Coronary artery (tissue), 2 donors: ENCODE results near the gene LRP3.
A peak's percentile ranks its signal among the peaks of the same experiment; 100 is the strongest.
"Not testable (repeated sequence)": the region's sequence is repeated elsewhere in the genome, so short reads cannot be mapped to it uniquely, and the experiment has no call there.

Source experiments
- DNase-seq: peaks from one replicate; pipeline ENCODE4 v3.0.0-alpha.2; 2017; ENCODE audit warnings: low spot score
- H3K27ac ChIP-seq, 2 donors: fragments of 200-600 bp; sonication (generic); one replicate each; pipeline ENCODE4 v1.5.1; 2016 to 2019
- H3K4me3 ChIP-seq: fragments of 200-600 bp; sonication (generic); 2 replicates; pipeline ENCODE4 v1.5.1; 2016; ENCODE audit warnings: mild to moderate bottlenecking, moderate library complexity
- CTCF ChIP-seq: fragments of 200-600 bp; sonication (generic); IDR thresholded peaks from one replicate; pipeline ENCODE4 v1.5.1; 2019; ENCODE audit warnings: antibody characterized with exemption

LRP3 gene

DNA sequence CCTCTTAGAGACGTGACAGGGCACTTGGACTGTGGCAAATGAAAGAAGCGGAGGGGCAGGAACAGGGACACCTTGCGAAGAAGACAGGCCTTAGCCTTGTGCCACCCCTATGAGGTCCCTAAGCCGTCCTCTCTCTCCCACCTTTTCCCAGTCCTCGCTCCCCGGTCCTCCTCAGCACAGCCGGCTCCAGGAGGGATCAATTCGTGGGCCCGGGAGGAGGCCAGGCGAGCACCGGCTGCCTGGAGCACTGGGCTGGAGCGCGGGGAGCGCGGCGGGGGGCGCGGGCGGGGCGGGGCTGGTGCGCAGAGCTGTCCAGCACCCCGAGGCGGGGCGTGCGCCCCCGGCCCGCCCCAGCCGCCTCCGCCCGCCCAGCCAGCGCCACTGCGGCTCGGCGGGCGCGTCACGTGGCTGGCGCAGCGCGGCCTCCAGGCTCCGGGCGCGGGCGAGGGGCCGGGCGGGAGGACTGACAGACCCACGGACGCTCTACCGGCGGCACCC, at the start of gene LRP3:
Gene LRP3, plus strand, starts transcription at position 466 of the 498 bp plus-strand sequence. CDS start 456 bp downstream, outside the sequence.
- peak within 1 kb of the TSS in 1 of 2 donors; percentile 68 for H3K27ac ChIP-seq
- TF ChIP-seq CTCF: no peak
- DNase-seq: no peak
- H3K4me3 ChIP-seq: peak within 1 kb of the TSS; percentile 75

DNA sequence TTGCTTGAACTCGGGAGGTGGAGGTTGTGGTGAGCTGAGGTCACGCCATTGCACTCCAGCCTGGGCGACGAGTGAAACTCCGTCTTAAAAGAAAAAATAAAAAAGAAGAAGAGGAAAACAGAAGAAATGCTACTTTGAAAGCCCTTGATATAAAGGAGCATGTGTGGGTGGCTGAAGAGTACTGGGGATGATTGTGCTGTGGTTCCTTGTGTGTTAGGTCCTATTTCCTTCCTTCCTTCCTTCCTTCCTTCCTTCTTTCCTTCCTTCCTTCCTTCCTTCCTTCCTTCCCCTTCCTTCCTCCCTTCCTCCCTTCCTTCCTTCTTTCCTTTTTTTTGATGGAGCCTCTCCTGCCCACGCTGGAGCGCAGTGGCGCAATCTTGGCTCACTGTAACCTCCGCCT, 47.9 kb upstream of the LRP3 start:
- no peak for TF ChIP-seq CTCF
- no peak overlapping the region for H3K4me3 ChIP-seq
- DNase-seq: no peak
- H3K27ac ChIP-seq: no peak overlapping the region

DNA sequence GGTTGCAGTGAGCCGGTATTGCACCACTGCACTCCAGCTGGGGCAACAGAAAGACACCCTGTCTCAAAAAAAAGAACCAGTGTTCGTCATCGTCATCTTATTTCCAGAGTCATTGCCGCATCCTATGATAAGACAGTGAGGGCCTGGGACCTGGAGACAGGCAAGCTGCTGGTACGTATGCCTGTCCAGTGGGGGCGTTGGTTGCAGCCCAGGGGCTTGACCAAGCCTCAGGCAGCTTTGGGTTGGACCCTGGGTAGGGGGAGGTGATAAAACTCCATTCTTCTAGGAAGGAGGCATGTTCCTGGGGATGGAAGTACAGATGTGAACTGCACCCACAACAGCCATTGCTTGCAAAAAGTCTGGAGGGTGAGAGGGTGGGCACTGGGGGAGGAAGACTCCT, 46.6 kb upstream of the LRP3 start:
- no peak overlapping the region for H3K4me3 ChIP-seq
- no peak overlapping the region for H3K27ac ChIP-seq
- no peak for TF ChIP-seq CTCF
- DNase-seq: no peak

- Histone ChIP-seq H3K27ac (no peak overlapping the region), H3K4me3 (no peak overlapping the region)
- no peak for TF ChIP-seq CTCF
- no peak for DNase-seq
Measured at GRCh38 chr19:33150852-33151518, 43.1 kb upstream of the LRP3 start.

GRCh38 chr19:33152176-33152575, 42.0 kb upstream of the LRP3 start:
- Histone ChIP-seq H3K4me3 (no peak overlapping the region), H3K27ac (no peak overlapping the region)
- TF ChIP-seq CTCF: no peak
- no peak for DNase-seq

DNA sequence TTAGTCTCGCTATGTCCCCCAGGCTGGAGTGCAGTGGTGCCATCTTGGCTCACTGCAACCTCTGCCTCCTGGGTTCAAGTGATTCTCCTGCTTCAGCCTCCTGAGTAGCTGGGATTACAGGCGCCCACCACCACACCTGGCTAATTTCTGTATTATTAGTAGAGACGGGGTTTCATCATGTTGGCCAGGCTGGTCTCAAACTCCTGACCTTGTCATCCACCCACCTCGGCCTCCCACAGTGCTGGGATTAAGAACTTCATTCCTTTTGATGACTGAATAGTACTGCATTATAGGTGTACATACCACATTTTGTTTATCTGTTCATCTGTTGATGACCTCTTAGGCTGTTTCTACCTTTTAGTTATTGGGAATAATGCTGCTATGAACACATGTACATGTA, 41.5 kb upstream of the LRP3 start:
- H3K27ac ChIP-seq: not testable (repeated sequence)

DNA sequence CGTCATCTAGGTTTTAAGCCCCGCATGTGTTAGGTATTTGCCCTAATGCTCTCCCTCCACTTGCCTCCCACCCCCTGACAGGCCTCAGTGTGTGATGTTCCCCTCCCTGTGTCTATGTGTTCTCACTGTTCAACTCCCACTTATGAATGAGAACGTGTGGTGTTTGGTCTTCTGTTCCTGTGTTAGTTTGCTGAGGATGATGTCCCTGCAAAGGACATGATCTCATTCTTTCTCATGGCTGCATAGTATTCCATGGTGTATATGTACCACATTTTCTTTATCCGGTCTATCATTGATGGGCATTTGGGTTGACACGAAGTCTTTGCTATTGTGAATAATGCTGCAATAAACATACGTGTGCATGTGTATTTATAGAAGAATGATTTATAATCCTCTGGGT, 39.8 kb upstream of the LRP3 start:
- not testable (repeated sequence) for DNase-seq

More for the DNA sequence above, 41.5 kb upstream of the LRP3 start:
- DNase-seq, H3K4me3 ChIP-seq: not testable (repeated sequence)

DNA sequence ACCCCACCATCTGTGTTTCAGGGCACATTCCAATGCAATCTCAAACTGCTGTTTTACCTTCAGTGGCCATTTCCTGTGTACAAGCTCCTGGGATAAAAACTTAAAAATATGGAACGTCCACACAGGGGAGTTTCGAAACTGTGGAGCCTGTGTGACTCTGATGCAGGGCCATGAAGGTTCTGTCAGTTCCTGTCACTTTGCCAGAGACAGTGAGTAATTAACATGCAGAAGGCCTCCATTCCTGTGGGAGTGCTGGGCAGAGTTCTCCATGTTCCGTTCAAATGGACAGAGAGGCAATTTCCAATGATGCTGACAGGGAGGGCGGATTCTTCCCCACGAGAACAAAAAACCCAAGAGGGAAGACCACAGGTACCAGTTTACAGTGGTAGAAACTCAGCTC, 37.8 kb upstream of the LRP3 start:
- no peak overlapping the region for H3K27ac ChIP-seq
- DNase-seq: no peak
- H3K4me3 ChIP-seq: no peak overlapping the region
- no peak for TF ChIP-seq CTCF

More for the DNA sequence above, 39.8 kb upstream of the LRP3 start:
- H3K27ac ChIP-seq, H3K4me3 ChIP-seq: not testable (repeated sequence)
